Measurements from ENCODE around the gene TVP23C. TPM values are rescaled to one million over a fixed set of nuclear protein-coding genes. Genes with fewer than 3 reads are reported as not detected.

The TVP23C gene
- total RNA-seq, 1 donor from 2014 or later: 48.0 TPM

- DNase-seq: no peak
These were observed 68.5 kb downstream of the TVP23C start for GRCh38 chr17:15494821-15495220.

GRCh38 chr17:15493693-15494035 lies 69.6 kb downstream of the TVP23C start:
- DNase-seq: no peak

GRCh38 chr17:15492791-15493692 lies 70.2 kb downstream of the TVP23C start:
- DNase-seq: no peak

GRCh38 chr17:15492186-15492585 lies 71.1 kb downstream of the TVP23C start:
- DNase-seq: no peak

- DNase-seq: peak; percentile 96
These were observed 72.5 kb downstream of the TVP23C start for GRCh38 chr17:15490634-15491261.

GRCh38 chr17:15488557-15488956 lies 74.7 kb downstream of the TVP23C start:
- DNase-seq: no peak

GRCh38 chr17:15485045-15485444 lies 78.2 kb downstream of the TVP23C start:
- DNase-seq: no peak

- no peak for DNase-seq
These were observed 79.9 kb downstream of the TVP23C start for GRCh38 chr17:15483431-15483830.

- DNase-seq: no peak
These were observed 80.8 kb downstream of the TVP23C start for GRCh38 chr17:15482476-15482875.

GRCh38 chr17:15481481-15481880 lies 81.8 kb downstream of the TVP23C start:
- no peak for DNase-seq

- DNase-seq: no peak
These were observed 83.1 kb downstream of the TVP23C start for GRCh38 chr17:15480204-15480603.

- peak; percentile 76 for DNase-seq
These were observed 83.6 kb downstream of the TVP23C start for GRCh38 chr17:15479703-15480102.

- DNase-seq: no peak
These were observed 84.4 kb downstream of the TVP23C start for GRCh38 chr17:15478845-15479244.

GRCh38 chr17:15475631-15476354 lies 87.5 kb downstream of the TVP23C start:
- no peak for DNase-seq

- DNase-seq: no peak
These were observed 90.4 kb downstream of the TVP23C start for GRCh38 chr17:15472891-15473290.

- DNase-seq: no peak
These were observed 92.7 kb downstream of the TVP23C start for GRCh38 chr17:15470536-15470935.

- DNase-seq: peak; percentile 97
These were observed 94.0 kb downstream of the TVP23C start for GRCh38 chr17:15469260-15469659.

GRCh38 chr17:15468126-15468525 lies 95.2 kb downstream of the TVP23C start:
- DNase-seq: no peak

GRCh38 chr17:15467592-15467991 lies 95.7 kb downstream of the TVP23C start, which contains the start of gene CDRT4:
CDRT4 (minus strand) TSS chr17:15467621; CDS start chr17:15440238, 27,383 bp downstream.
- no peak for DNase-seq

- DNase-seq: no peak
These were observed 97.2 kb downstream of the TVP23C start for GRCh38 chr17:15466131-15466530.

GRCh38 chr17:15465045-15465701 lies 98.1 kb downstream of the TVP23C start:
- DNase-seq: no peak

GRCh38 chr17:15464231-15464985 lies 98.9 kb downstream of the TVP23C start:
- peak; percentile 38 for DNase-seq

Data from dermis blood vessel endothelial cell (primary cell).